OCI-LY7 (cell line): ENCODE results near the gene UGT1A6. TPM values are rescaled to one million over a fixed set of nuclear protein-coding genes. Genes with fewer than 3 reads are reported as not detected.

Experiments used
- BruUV-seq: library from RNA; stranded (reverse); fragments of 400-500 nt; replicated peaks from 2 replicates; lab custom pipeline; 2021; lab: Mats Ljungman, UMichigan
- CTCF ChIA-PET: fragments of 300-600 bp; sonication (Branson Sonifier 250); formaldehyde crosslinking; loops from one replicate; lab custom pipeline; 2022; ENCODE audit warnings: antibody characterized with exemption; ENCODE audit not compliant: unreplicated experiment; lab: Charles Lee
- POLR2A ChIA-PET: fragments of 300-600 bp; sonication (Branson Sonifier 250); formaldehyde crosslinking; loops from one replicate; lab custom pipeline; 2022; ENCODE audit warnings: antibody characterized with exemption; lab: Charles Lee
- DNase-seq: peaks from one replicate; pipeline ENCODE4 v3.0.0-alpha.2; 2015; ENCODE audit warnings: low spot score
- H2AFZ ChIP-seq: fragments of 200-600 bp; sonication (generic), shearing (Covaris generic); 2 replicates; pipeline ENCODE4 v1.6.1; 2014; ENCODE audit warnings: mild to moderate bottlenecking, antibody characterized with exemption, low read length, moderate library complexity
- H3K27ac ChIP-seq: fragments of 200-600 bp; sonication (generic); 2 replicates; pipeline ENCODE4 v1.5.1; 2014; ENCODE audit warnings: mixed run types, low read depth, mild to moderate bottlenecking, moderate library complexity, low read length, inconsistent platforms; ENCODE audit not compliant: poor library complexity, severe bottlenecking
- H3K36me3 ChIP-seq: fragments of 200-600 bp; sonication (generic); 2 replicates; pipeline ENCODE4 v1.6.1; 2014; ENCODE audit warnings: mild to moderate bottlenecking, antibody characterized with exemption, low read length, moderate library complexity, mixed read lengths; ENCODE audit not compliant: insufficient read depth
- H3K4me1 ChIP-seq: fragments of 200-600 bp; sonication (generic); 2 replicates; pipeline ENCODE4 v1.5.1; 2014; ENCODE audit warnings: mild to moderate bottlenecking, low read length; ENCODE audit not compliant: insufficient read depth, poor library complexity, severe bottlenecking
- H3K4me2 ChIP-seq: fragments of 200-600 bp; sonication (generic); 2 replicates; pipeline ENCODE4 v1.6.1; 2014; ENCODE audit warnings: mild to moderate bottlenecking, low read length
- H3K4me3 ChIP-seq: fragments of 200-600 bp; sonication (generic); 2 replicates; pipeline ENCODE4 v1.5.1; 2014; ENCODE audit warnings: mild to moderate bottlenecking, low read depth, low read length; ENCODE audit not compliant: poor library complexity, severe bottlenecking
- H3K79me2 ChIP-seq: fragments of 200-600 bp; sonication (generic); 2 replicates; pipeline ENCODE4 v1.6.1; 2016; ENCODE audit warnings: low read depth, mild to moderate bottlenecking, low read length, moderate library complexity, mixed read lengths; ENCODE audit not compliant: insufficient read depth
- H3K9me2 ChIP-seq: fragments of 200-600 bp; sonication (generic); 2 replicates; pipeline ENCODE4 v1.6.1; 2016; ENCODE audit warnings: mild to moderate bottlenecking, low read length, mixed read lengths; ENCODE audit not compliant: insufficient read depth
- H3K9me3 ChIP-seq: fragments of 200-600 bp; sonication (generic); 2 replicates; pipeline ENCODE4 v1.6.1; 2014; ENCODE audit warnings: mild to moderate bottlenecking, mixed run types, low read length, mixed read lengths
- H4K20me1 ChIP-seq: fragments of 200-600 bp; sonication (generic); 2 replicates; pipeline ENCODE4 v1.6.1; 2014; ENCODE audit warnings: mild to moderate bottlenecking, antibody characterized with exemption, low read length, moderate library complexity, mixed read lengths; ENCODE audit not compliant: insufficient read depth
- CTCF ChIP-seq: fragments of 200-600 bp; sonication (generic); conservative IDR thresholded peaks from 2 replicates; pipeline ENCODE4 v1.5.1; 2014; ENCODE audit warnings: mild to moderate bottlenecking, antibody characterized with exemption, low read length, moderate library complexity, mixed read lengths
- EZH2phosphoT487 ChIP-seq: fragments of 200-600 bp; sonication (generic); IDR thresholded peaks from 2 replicates; pipeline ENCODE4 v1.6.1; 2018; ENCODE audit warnings: low read depth, borderline replicate concordance, mild to moderate bottlenecking, mixed run types, antibody characterized with exemption, low read length, moderate library complexity, mixed read lengths
- intact Hi-C: fragments of 100-400 bp; cut with micrococcal nuclease; formaldehyde crosslinking; loops from one replicate; pipeline ENCODE4 v1.10.0; 2022; ENCODE audit not compliant: unreplicated experiment
- total RNA-seq, 2 experiments: library from RNA; depleted of rRNA in 1 of 2; stranded (reverse); fragments of >200 nt in 1 of 2; shearing (Covaris generic) in 1 of 2; gene quantifications; 2 replicates each; pipeline ENCODE4 v1.2.3, GENCODE V29; 2014 to 2022

Gene UGT1A6
- total RNA-seq, 2 experiments from 2014 or later: not detected

- H3K4me1 ChIP-seq: no peaks in the 10 kb centered on the region
- ChIA-PET CTCF (no interaction called here), POLR2A (no interaction called here)
- H3K27ac ChIP-seq: no peak overlapping the region
- no peaks in the 10 kb centered on the region for H3K79me2 ChIP-seq
- TF ChIP-seq CTCF: no peak
- TF ChIP-seq EZH2phosphoT487: no peak
- H3K9me2 ChIP-seq: no peaks in the 10 kb centered on the region
- H3K4me3 ChIP-seq: no peak overlapping the region
- no peak overlapping the region for H2AFZ ChIP-seq
- H3K36me3 ChIP-seq: no peaks in the 10 kb centered on the region
- no peak for DNase-seq
- intact Hi-C loops: no loop called here
- no peaks in the 10 kb centered on the region for H4K20me1 ChIP-seq
- H3K4me2 ChIP-seq: no peak overlapping the region
- H3K9me3 ChIP-seq: no peaks in the 10 kb centered on the region
- no TSS peak for BruUV-seq
These were observed 121.6 kb downstream of the UGT1A6 start for GRCh38 chr2:233814056-233814835.

- no peaks in the 10 kb centered on the region for H3K9me3 ChIP-seq
- H4K20me1 ChIP-seq: no peaks in the 10 kb centered on the region
- no peaks in the 10 kb centered on the region for H3K9me2 ChIP-seq
- H3K36me3 ChIP-seq: no peaks in the 10 kb centered on the region
- H3K79me2 ChIP-seq: no peaks in the 10 kb centered on the region
- H3K27ac ChIP-seq: no peak overlapping the region
- no TSS peak for BruUV-seq
- no peak for TF ChIP-seq CTCF
- no peak for TF ChIP-seq EZH2phosphoT487
- ChIA-PET CTCF (no interaction called here), POLR2A (interaction anchor here (0.7 kb wide), 1 partner anchor 1217 kb away, joined by 3 read pairs; no protein-coding TSS in a partner anchor)
- H2AFZ ChIP-seq: no peak overlapping the region
- no peak overlapping the region for H3K4me2 ChIP-seq
- intact Hi-C loops: no loop called here
- no peak overlapping the region for H3K4me3 ChIP-seq
- no peak for DNase-seq
- H3K4me1 ChIP-seq: no peaks in the 10 kb centered on the region
These were observed 123.2 kb downstream of the UGT1A6 start for GRCh38 chr2:233815861-233816260.

- TF ChIP-seq EZH2phosphoT487 (no peak), CTCF (no peak)
- H3K4me1 ChIP-seq: no peaks in the 10 kb centered on the region
- ChIA-PET CTCF (interaction anchor here (1.0 kb wide), 1 partner anchor 48 kb away, joined by 3 read pairs; no protein-coding TSS in a partner anchor), POLR2A (interaction anchor here (0.7 kb wide), 1 partner anchor 1216 kb away, joined by 3 read pairs; no protein-coding TSS in a partner anchor)
- no peaks in the 10 kb centered on the region for H4K20me1 ChIP-seq
- no peaks in the 10 kb centered on the region for H3K36me3 ChIP-seq
- H3K9me2 ChIP-seq: no peaks in the 10 kb centered on the region
- no peak for DNase-seq
- H3K9me3 ChIP-seq: no peaks in the 10 kb centered on the region
- intact Hi-C loops: no loop called here
- BruUV-seq: no TSS peak
- H2AFZ ChIP-seq: no peak overlapping the region
- H3K4me2 ChIP-seq: no peak overlapping the region
- no peak overlapping the region for H3K27ac ChIP-seq
- H3K79me2 ChIP-seq: no peaks in the 10 kb centered on the region
- no peak overlapping the region for H3K4me3 ChIP-seq
These were observed 123.6 kb downstream of the UGT1A6 start for GRCh38 chr2:233816334-233816733.
